CD4-positive, alpha-beta T cell (primary cell): ENCODE measurements around the gene MEA1. TPM values are rescaled to one million over a fixed set of nuclear protein-coding genes. Genes with fewer than 3 reads are reported as not detected.

Experiments used
- ATAC-seq: fragments of 200-7000 bp; cut with Tn5 transposase; one replicate; pipeline ENCODE4 v1.10.0; 2022; ENCODE audit warnings: mild to moderate bottlenecking; ENCODE audit not compliant: poor library complexity
- CTCF ChIA-PET: fragments of 350-600 bp; sonication (Branson Sonifier 250); formaldehyde crosslinking; loops from one replicate; lab custom pipeline; 2021; ENCODE audit warnings: antibody characterized with exemption, inconsistent platforms; lab: Charles Lee
- POLR2A ChIA-PET: fragments of 350-600 bp; sonication (Branson Sonifier 250); formaldehyde crosslinking; loops from one replicate; lab custom pipeline; 2021; ENCODE audit warnings: antibody characterized with exemption, inconsistent platforms; lab: Charles Lee
- DNase-seq, 14 experiments: peaks; one replicate each; pipeline ENCODE4 v3.0.0-alpha.2; 2013 to 2020; ENCODE audit warnings: mixed read lengths in 2 of 14
- H3K27ac ChIP-seq, 2 donors: one replicate each; pipeline versions ENCODE4 v1.5.1 to v1.7.0; 2013; ENCODE audit warnings: low read length in 2 of 2, low read depth in 1 of 2, mild to moderate bottlenecking in 1 of 2
- H3K27me3 ChIP-seq, 2 experiments: 1 replicate in 1 of 2; 2 replicates in 1 of 2; pipeline versions ENCODE4 v1.6.1 to v1.7.0; 2013; ENCODE audit warnings: low read length in 2 of 2, control low read depth in 1 of 2, mild to moderate bottlenecking in 1 of 2, moderate library complexity in 1 of 2; ENCODE audit not compliant: insufficient read depth in 2 of 2, control insufficient read depth in 1 of 2
- H3K36me3 ChIP-seq: one replicate; pipeline ENCODE4 v1.6.1; 2013; ENCODE audit warnings: low read length, control low read depth; ENCODE audit not compliant: insufficient read depth
- H3K4me1 ChIP-seq: one replicate; pipeline ENCODE4 v1.6.1; 2013; ENCODE audit warnings: low read length, control low read depth; ENCODE audit not compliant: insufficient read depth
- H3K4me3 ChIP-seq: one replicate; pipeline ENCODE4 v1.5.1; 2013; ENCODE audit warnings: mild to moderate bottlenecking, low read length, moderate library complexity
- H3K9me3 ChIP-seq, 2 experiments: 1 replicate in 1 of 2; 2 replicates in 1 of 2; pipeline versions ENCODE4 v1.6.1 to v1.7.0; 2013; ENCODE audit warnings: low read length in 2 of 2, mild to moderate bottlenecking in 2 of 2, control low read depth in 1 of 2, moderate library complexity in 1 of 2; ENCODE audit not compliant: control insufficient read depth in 1 of 2, insufficient read depth in 1 of 2
- H3K27ac Mint-ChIP-seq: one replicate; pipeline ENCODE4 v1.8.0; 2020; ENCODE audit warnings: mixed read lengths
- H3K27me3 Mint-ChIP-seq: one replicate; pipeline ENCODE4 v1.8.0; 2021; ENCODE audit warnings: mixed read lengths
- H3K36me3 Mint-ChIP-seq: one replicate; pipeline ENCODE4 v1.8.0; 2021; ENCODE audit warnings: low read depth, mixed read lengths
- H3K4me1 Mint-ChIP-seq: one replicate; pipeline ENCODE4 v1.8.0; 2021; ENCODE audit warnings: low read depth, mixed read lengths
- H3K4me3 Mint-ChIP-seq: one replicate; pipeline ENCODE4 v1.8.0; 2020; ENCODE audit warnings: mild to moderate bottlenecking, mixed read lengths
- H3K9me3 Mint-ChIP-seq: one replicate; pipeline ENCODE4 v1.8.0; 2020; ENCODE audit warnings: mixed read lengths
- intact Hi-C, 2 experiments: fragments of 100-400 bp; cut with DNase I in 1 of 2; cut with micrococcal nuclease in 1 of 2; formaldehyde crosslinking; loops; one replicate each; pipeline versions ENCODE4 v1.15.1 to v1.9.0; 2023 to 2025; cut with DNase I, micrococcal nuclease
- total RNA-seq, 174 experiments: library from RNA in 2 of 174; stranded (reverse) in 2 of 174; gene quantifications; one replicate each; pipeline ENCODE4 v1.2.3 and lab custom pipeline; 2021 to 2026
- TF ChIP-seq, protein P1 (sequence below): fragments of 200-600 bp; IDR thresholded peaks from one replicate; pipeline ENCODE4 v1.8.0; 2022; ENCODE audit warnings: antibody characterized with exemption, mild to moderate bottlenecking

MEA1 gene
- total RNA-seq, 2 experiments from 2014 or later: 13.6 to 17.0 TPM

DNA sequence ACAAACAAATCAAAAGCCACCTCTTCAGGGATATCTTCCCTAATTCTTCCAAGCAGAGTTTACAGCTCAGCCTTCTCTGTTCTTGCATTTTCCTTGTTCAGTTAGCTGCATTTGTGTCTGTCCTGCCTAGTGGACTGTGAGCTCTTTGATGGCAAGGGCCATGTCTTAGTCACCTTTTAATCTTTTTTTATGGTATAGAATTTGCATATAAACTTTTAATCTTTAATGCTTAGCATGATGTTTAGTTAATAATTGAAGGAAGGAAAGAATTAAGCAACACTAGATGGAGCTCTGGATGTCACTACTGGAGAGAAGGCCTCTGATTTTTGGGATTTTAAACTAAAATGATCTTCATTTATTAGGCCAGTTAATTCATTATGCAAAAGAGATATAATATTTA lies 17.2 kb downstream of the MEA1 start:
- Histone ChIP-seq H3K4me3 (no peak overlapping the region), H3K27me3 (no peaks in the 10 kb centered on the region), H3K4me1 (no peaks in the 10 kb centered on the region), H3K36me3 (peaks cover 19% of the 10 kb centered on the region), H3K27ac (no peak overlapping the region), H3K9me3 (no peaks in the 10 kb centered on the region)
- Mint-ChIP-seq H3K27me3 (no peaks in the 10 kb centered on the region), H3K36me3 (peaks cover 16% of the 10 kb centered on the region), H3K27ac (peak overlapping the region; percentile 47), H3K4me1 (peaks cover 4% of the 10 kb centered on the region), H3K9me3 (no peaks in the 10 kb centered on the region), H3K4me3 (no peak overlapping the region)
- POLR2A ChIA-PET: interaction anchor here (1.1 to 1.2 kb wide), 2 partner anchors 13 to 18 kb away, joined by 4 read pairs; partner anchors contain the start of gene KLHDC3
- CTCF ChIA-PET: interaction anchor here (1.5 kb wide), 1 partner anchor 147 kb away, joined by 3 read pairs; no protein-coding TSS in a partner anchor
- intact Hi-C loops: no loop called here
- ATAC-seq (no peak), DNase-seq (no peak)
- TF ChIP-seq, protein P1, sequence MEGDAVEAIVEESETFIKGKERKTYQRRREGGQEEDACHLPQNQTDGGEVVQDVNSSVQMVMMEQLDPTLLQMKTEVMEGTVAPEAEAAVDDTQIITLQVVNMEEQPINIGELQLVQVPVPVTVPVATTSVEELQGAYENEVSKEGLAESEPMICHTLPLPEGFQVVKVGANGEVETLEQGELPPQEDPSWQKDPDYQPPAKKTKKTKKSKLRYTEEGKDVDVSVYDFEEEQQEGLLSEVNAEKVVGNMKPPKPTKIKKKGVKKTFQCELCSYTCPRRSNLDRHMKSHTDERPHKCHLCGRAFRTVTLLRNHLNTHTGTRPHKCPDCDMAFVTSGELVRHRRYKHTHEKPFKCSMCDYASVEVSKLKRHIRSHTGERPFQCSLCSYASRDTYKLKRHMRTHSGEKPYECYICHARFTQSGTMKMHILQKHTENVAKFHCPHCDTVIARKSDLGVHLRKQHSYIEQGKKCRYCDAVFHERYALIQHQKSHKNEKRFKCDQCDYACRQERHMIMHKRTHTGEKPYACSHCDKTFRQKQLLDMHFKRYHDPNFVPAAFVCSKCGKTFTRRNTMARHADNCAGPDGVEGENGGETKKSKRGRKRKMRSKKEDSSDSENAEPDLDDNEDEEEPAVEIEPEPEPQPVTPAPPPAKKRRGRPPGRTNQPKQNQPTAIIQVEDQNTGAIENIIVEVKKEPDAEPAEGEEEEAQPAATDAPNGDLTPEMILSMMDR: no peak

DNA sequence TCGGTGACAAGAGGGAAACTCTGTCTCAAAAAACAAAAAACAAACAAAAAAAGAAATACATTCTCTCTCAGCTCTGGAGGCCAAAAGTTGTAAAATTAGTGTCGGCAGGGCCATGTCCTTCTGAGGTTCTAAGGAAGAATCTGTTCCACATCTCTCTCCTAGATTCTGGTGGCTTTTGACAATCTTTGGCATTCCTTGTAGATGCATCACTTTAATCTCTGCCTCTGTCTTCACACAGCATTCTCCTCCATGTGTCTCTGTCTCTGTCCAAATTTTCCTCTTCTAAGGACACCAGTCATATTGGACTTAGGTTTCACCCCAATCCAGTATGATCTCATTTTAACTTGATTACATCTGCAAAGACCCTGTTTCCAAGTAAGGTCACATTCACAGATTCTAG lies 20.3 kb downstream of the MEA1 start:
- ATAC-seq (no peak), DNase-seq (no peak)
- no peak overlapping the region for H3K4me3 ChIP-seq
- no peaks in the 10 kb centered on the region for H3K27me3 ChIP-seq
- H3K36me3 ChIP-seq: peaks cover 39% of the 10 kb centered on the region
- TF ChIP-seq, protein P1: no peak
- H3K4me1 Mint-ChIP-seq: peaks cover 8% of the 10 kb centered on the region
- H3K36me3 Mint-ChIP-seq: peaks cover 36% of the 10 kb centered on the region
- ChIA-PET CTCF (interaction anchor here (0.7 kb wide), 1 partner anchor 427 kb away, joined by 4 read pairs; no protein-coding TSS in a partner anchor), POLR2A (interaction anchor here (1.4 kb wide), 1 partner anchor 9 kb away, joined by 7 read pairs; the partner anchor contains the start of gene PPP2R5D)
- no peaks in the 10 kb centered on the region for H3K27me3 Mint-ChIP-seq
- no peaks in the 10 kb centered on the region for H3K4me1 ChIP-seq
- intact Hi-C loops: no loop called here
- H3K27ac ChIP-seq: no peak overlapping the region
- no peak overlapping the region for H3K4me3 Mint-ChIP-seq
- H3K9me3 Mint-ChIP-seq: no peaks in the 10 kb centered on the region
- H3K9me3 ChIP-seq: no peaks in the 10 kb centered on the region
- peak overlapping the region; percentile 19 for H3K27ac Mint-ChIP-seq

DNA sequence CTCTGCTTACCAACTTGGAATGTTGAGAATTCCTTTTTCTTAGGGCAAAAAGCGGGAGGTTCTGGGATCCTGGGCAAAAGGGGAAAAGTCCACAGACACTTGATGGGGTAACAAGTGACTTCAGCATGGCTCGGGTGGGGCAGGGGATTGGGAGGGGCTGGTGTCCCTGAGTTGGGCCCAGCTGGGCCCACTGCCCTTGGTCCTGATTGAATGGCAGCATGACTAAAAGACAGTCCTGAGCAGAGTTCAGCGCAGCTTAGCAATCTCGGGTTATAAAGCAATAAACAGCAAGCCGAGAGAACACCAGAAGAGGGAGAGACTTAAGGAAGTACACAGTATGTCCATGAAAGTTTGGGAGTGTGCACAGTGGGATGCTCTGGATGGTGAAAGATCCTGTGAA lies 23.8 kb downstream of the MEA1 start:
- DNase-seq (no peak), ATAC-seq (no peak)
- H3K27me3 ChIP-seq: no peaks in the 10 kb centered on the region
- TF ChIP-seq, protein P1: no peak
- H3K4me3 ChIP-seq: no peak overlapping the region
- Mint-ChIP-seq H3K4me1 (peaks cover 43% of the 10 kb centered on the region), H3K36me3 (peaks cover 48% of the 10 kb centered on the region), H3K27me3 (no peaks in the 10 kb centered on the region), H3K4me3 (no peak overlapping the region), H3K9me3 (no peaks in the 10 kb centered on the region), H3K27ac (no peak overlapping the region)
- H3K4me1 ChIP-seq: peaks cover 31% of the 10 kb centered on the region
- no peaks in the 10 kb centered on the region for H3K9me3 ChIP-seq
- H3K27ac ChIP-seq: no peak overlapping the region
- POLR2A ChIA-PET: interaction anchor here (0.9 kb wide), 1 partner anchor 11 kb away, joined by 3 read pairs; the partner anchor contains the start of gene PEX6
- CTCF ChIA-PET: no interaction called here
- H3K36me3 ChIP-seq: peaks cover 47% of the 10 kb centered on the region
- intact Hi-C loops: no loop called here
